ENCODE measurements around the gene EVA1C.
A peak's percentile ranks its signal among the peaks of the same experiment; 100 is the strongest.
"Not testable (repeated sequence)": the region's sequence is repeated elsewhere in the genome, so short reads cannot be mapped to it uniquely, and the experiment has no call there.

The EVA1C gene

GRCh38 chr21:32412162-32413014 lies at the start of gene EVA1C:
Gene EVA1C, plus strand, starts transcription at chr21:32412706. Its CDS starts 148 bp downstream, at chr21:32412854.
- peak; percentile 65 for DNase-seq

DNA sequence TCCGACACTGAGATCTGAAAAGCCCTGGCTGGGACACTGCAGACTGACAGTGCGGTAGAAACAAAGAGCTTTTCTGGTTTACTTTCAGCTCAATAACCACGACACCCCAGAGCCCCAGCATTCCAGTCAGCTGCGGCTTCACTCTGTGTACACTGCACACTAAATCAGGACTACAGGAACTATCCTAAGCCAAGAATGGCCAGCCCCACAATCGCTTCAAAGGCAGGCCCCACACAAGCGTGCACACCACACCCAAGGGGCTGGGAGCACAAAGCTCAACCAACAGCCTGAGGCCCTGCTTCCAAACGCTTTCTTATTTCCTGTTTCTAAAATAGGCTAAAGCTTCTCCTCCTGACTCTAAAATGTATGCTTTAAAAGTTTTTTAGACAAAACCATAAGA lies 48.1 kb upstream of the EVA1C start:
- DNase-seq = no peak

- DNase-seq = no peak
These were observed 47.7 kb upstream of the EVA1C start for GRCh38 chr21:32364796-32365195.

GRCh38 chr21:32366191-32366590 lies 46.3 kb upstream of the EVA1C start:
- DNase-seq = no peak

GRCh38 chr21:32367158-32367557 lies 45.3 kb upstream of the EVA1C start:
- DNase-seq = no peak

- DNase-seq = no peak
These were observed 44.1 kb upstream of the EVA1C start for GRCh38 chr21:32368386-32368785.

DNA sequence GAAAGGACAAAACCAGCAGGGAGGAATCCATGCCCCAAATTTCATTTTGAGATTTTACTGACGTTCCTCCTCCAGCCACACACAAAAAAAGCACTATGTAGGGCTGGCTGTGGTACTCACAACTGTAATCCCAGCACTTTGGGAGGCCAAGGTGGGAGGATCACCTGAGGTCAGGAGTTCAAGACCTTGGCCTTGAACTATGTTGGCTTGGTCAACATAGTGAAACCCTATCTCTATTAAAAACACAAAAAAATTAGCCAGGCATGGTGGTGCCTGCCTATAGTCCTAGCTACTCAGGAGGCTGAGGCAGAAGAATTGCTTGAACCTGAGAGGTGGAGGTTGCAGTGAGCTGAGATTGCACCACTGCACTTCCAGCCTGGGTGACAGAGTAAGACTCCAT lies 43.5 kb upstream of the EVA1C start:
- not testable (repeated sequence) for DNase-seq

- DNase-seq = no peak
These were observed 41.3 kb upstream of the EVA1C start for GRCh38 chr21:32370998-32371766.

- no peak for DNase-seq
These were observed 40.6 kb upstream of the EVA1C start for GRCh38 chr21:32371913-32372314.

GRCh38 chr21:32372755-32373154 lies 39.8 kb upstream of the EVA1C start:
- DNase-seq = no peak

DNA sequence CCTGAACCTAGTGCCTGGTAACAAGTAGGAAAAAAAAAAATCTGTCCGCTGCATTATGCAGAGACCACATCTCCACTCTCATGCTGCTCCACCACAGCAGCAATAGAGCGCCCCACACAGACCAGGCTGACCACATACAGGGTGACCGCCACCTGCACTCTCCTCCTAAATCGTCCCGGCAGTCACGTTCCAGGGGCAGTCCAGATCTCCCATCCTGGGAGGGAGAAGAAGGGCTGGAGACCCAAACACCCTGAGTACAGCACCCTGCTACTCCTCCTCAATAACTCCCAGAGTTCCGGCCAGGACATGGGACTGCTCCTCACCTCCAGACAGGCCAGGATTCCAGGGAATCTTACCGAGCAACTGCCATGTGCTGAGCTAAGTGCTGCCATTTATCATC lies 35.0 kb upstream of the EVA1C start:
- no peak for DNase-seq

DNA sequence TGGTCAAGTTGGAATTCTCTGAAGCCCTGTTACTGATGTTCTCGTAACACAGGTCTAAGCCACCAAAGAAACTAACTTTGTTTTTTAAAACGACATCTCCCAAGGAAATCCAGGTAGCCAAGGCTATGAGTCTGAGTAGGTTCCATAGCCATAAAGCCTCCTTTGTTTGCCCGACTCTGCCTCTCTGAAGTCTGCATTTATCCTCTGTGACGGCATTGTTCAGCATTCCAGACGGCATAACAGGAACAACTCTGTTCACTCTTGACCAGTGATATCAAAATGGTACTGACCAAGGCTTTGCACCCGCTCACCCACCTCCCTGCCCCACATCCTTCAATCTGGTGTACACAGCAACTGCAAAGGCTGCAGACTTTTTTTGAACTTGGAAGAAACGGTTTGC lies 34.5 kb upstream of the EVA1C start:
- no peak for DNase-seq

DNA sequence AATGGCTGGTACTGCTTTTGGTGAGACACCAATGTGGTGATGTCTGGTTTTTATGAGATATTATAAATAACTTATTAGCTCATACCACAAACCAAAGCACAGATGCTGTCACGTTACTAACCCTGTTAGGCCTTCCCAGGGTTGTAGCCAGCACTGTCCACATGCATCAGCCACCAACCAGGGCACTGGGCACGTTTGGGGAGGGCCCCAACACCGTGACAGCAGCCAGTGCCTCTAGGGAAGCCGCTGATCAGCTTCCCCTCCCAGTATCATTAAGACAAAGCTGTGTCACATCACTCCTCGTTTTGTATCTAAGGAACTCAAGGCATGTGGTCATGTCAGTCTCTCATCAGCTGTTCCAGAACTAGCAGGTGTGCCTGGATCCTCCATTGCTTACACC lies 33.5 kb upstream of the EVA1C start:
- DNase-seq = no peak

- no peak for DNase-seq
These were observed 31.6 kb upstream of the EVA1C start for GRCh38 chr21:32380940-32381339.

GRCh38 chr21:32381571-32381970 lies 30.9 kb upstream of the EVA1C start:
- no peak for DNase-seq

DNA sequence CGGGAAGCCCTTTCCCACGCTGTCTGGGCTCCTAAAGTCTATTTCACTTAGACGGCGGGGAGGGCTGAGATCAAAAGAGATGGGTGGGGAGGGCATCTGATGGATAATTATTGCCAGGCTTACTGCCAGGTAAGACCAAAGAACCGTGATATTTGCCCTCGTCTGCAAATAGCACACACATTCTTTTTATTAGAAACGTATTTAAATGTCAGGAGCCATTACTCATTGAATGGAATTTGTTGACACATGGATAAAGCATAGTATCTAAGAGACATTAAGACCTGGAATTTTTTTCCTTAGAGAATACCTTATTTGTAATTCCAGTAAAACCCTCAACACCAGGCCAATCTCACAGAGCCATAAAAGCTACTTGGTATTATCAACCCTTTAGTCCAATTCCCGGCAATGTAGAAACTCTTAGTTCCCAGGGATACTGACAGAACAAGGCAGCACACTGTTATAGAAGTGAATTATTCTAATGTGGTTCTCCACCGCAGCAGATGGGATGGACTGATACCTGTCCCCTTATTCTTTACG lies 30.3 kb upstream of the EVA1C start:
- no peak for DNase-seq

- no peak for DNase-seq
These were observed 28.7 kb upstream of the EVA1C start for GRCh38 chr21:32383812-32384211.

DNA sequence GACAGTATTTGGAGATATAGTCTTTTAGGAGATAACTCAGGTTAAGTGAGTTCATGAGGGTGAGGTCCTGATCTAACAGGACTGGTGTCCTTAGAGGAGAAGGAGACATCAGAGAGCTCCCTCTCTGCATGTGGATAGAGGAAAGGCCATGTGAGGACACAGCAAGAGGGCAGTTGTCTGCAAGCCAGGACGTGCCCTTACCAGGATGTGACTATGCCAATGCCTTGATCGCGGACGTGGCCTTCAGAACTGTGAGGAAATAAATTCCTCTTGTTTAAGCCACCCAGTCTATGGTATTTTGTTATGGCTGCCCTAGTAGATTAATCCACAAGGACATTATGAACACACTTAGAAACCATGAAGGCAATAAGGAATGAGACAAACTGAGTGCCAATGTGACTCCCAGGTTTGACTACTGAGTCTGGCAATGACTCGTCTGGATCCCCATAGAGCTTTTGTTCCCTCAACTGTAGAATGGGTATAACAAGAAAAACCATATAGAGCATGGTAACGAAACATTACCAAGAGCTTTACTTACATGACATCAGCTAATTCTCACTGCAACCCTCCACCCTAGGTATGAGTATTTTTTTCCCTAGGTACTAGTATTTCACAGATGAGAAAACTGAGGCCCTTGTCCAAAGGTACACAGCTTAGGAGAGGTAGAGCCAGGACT lies 26.2 kb upstream of the EVA1C start:
- no peak for DNase-seq

- no peak for DNase-seq
These were observed 25.4 kb upstream of the EVA1C start for GRCh38 chr21:32387151-32387550.

DNA sequence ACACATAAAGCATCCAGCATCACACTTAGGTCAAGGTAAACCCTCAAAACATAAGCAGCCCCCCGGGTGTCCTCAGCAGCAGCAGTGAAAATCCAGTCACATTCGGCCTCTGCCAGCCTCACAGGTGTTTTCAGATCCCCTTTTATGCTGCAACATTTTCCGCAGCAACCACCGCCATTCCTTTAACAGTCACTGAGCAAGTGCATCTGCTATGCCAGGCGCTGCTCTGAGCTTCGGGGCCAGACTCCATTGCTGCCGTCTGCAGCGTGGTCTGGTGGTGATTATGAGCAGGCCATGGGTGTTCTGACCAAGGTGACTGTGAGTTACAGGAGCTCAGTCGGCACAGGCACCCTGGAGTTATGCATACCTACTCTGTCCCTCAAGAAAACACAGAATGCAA lies 24.2 kb upstream of the EVA1C start:
- no peak for DNase-seq

GRCh38 chr21:32389337-32390015 lies 23.0 kb upstream of the EVA1C start:
- DNase-seq = no peak

- DNase-seq = not testable (repeated sequence)
These were observed 21.8 kb upstream of the EVA1C start for GRCh38 chr21:32390537-32391224.
